H1 (cell line): ENCODE results near the gene PDZD4. TPM values are rescaled to one million over a fixed set of nuclear protein-coding genes. Genes with fewer than 3 reads are reported as not detected.

Source experiments
- ASH2L ChIP-seq: fragments of 200-600, 300-600 bp; sonication (generic); IDR thresholded peaks from one replicate; pipeline ENCODE4 v1.7.1; 2017; ENCODE audit warnings: low read length
- EP300 ChIP-seq, 2 experiments: IDR thresholded peaks; 1 replicate in 1 of 2; 2 replicates in 1 of 2; pipeline ENCODE4 v1.6.1; 2011 to 2012; ENCODE audit warnings: low read depth in 2 of 2, low read length in 2 of 2, mild to moderate bottlenecking in 2 of 2, borderline replicate concordance in 1 of 2, inconsistent platforms in 1 of 2, moderate library complexity in 1 of 2
- SP4 ChIP-seq: IDR thresholded peaks from 2 replicates; pipeline ENCODE4 v1.6.1; 2012; ENCODE audit warnings: low read length, inconsistent platforms
- polyA plus RNA-seq, 7 experiments: library from polyadenylated mRNA; depleted of rRNA in 3 of 7; stranded (reverse) in 5 of 7; unstranded in 2 of 7; fragments of >200 nt in 5 of 7; fragments of 200-250 nt in 2 of 7; gene quantifications; 1 replicate in 5 of 7; 2 replicates in 1 of 7; 4 replicates in 1 of 7; pipeline versions ENCODE4 v1.2.1 to v1.2.3, GENCODE V29; 2011 to 2013; ENCODE audit warnings: missing spikeins in 2 of 7, mixed read lengths in 2 of 7
- total RNA-seq: library from RNA; stranded (reverse); fragmentation: NEBNext Ultra II Directional; extraction: Animal tissue kit (Norgen Biotek cat#: 25700); gene quantifications from 2 replicates; pipeline ENCODE4 v1.2.1, GENCODE V29; 2021

PDZD4 gene
- total and polyA plus RNA-seq, 2 of the 8 experiments (the other 6 are each of a cell fraction or from before 2014, with no cell fraction given), result 45.8 to 169 TPM

DNA sequence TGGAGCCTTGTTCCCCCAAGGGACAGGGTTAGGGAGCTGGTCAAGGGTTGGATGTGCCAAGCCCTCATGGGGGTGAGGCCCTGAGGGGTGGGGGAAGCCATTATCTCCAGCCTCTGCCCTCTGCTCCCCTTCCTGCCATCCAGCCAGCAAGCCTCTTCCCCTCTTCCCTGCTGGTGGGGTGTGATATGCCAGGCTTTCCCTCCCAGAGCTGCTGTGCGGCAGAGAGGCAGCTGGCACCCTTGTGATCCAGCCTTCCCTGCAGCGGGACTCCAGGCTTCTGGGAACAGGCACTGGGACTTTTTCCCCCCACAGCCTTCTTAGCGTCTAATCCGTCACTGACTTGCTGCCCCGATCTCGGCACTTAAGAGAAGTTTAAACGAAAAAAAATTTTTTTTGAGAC is 29.6 kb downstream of the PDZD4 start (continued):
- TF ChIP-seq SP4 (no peak), ASH2L (no peak), EP300 (IDR thresholded peaks at IDR 0.05; ENCODE audit: borderline replicate concordance in 1 of 2, low read depth in 2 of 2, low read length in 2 of 2) (no peak)
